ENCODE data around the gene EFNA5. TPM values are rescaled to one million over a fixed set of nuclear protein-coding genes. Genes with fewer than 3 reads are reported as not detected.
A peak's percentile ranks its signal among the peaks of the same experiment; 100 is the strongest.

EFNA5 gene
- polyA plus RNA-seq, 1 donor (not counting 4 experiments of a cell fraction or from before 2014, with no cell fraction given): 4.8 TPM

DNA sequence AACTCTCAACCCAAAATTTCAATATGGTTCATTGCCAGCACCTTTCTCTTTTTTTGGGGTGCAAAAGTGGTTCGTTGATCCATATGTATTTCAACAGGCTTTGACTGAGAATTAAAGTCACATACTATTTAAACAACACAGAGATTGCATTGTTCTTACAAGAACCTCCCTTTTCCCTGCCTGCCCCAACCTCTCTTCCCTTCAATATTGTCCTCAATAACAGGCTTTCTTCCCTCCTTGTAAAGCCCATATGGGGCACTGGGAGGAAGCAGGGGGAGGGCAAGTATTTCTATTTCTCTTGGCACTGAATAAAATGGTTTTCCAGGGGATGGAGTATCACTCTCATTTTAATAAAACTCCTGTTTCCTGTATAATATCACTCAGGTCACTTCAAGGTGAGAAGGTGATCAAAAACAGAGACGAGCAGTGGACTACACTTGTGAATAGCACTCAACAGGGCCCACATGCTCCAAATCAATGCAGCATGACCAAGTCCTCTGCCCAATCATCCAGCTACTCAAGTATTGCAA is 65.1 kb downstream of the EFNA5 start:
- Histone ChIP-seq H3K9ac (ENCODE audit: control insufficient read depth, extremely low read depth, insufficient read depth, low read length) (no peak overlapping the region), H3K4me3 (ENCODE audit: control insufficient read depth in 2 of 3, extremely low read depth in 1 of 3, insufficient read depth in 2 of 3, low read depth in 1 of 3, low read length in 3 of 3) (no peak overlapping the region), H3K79me2 (ENCODE audit: control insufficient read depth, insufficient read depth, low read length) (peaks cover 37% of the 10 kb centered on the region), H3K9me3 (ENCODE audit: control insufficient read depth, low read depth, low read length) (no peaks in the 10 kb centered on the region), H4K20me1 (ENCODE audit: control insufficient read depth, extremely low read depth, insufficient read depth, low read length) (no peaks in the 10 kb centered on the region), H3K4me2 (ENCODE audit: control insufficient read depth, extremely low read depth, insufficient read depth, low read depth, low read length) (no peak overlapping the region), H3K36me3 (ENCODE audit: control insufficient read depth in 2 of 2, extremely low read depth in 1 of 2, insufficient read depth in 2 of 2, low read length in 2 of 2) (no peaks in the 10 kb centered on the region), H3K27me3 (ENCODE audit: control insufficient read depth, extremely low read depth, insufficient read depth, low read length) (no peaks in the 10 kb centered on the region), H3K9me1 (ENCODE audit: control insufficient read depth, extremely low read depth, insufficient read depth, low read length) (no peaks in the 10 kb centered on the region), H2AFZ (ENCODE audit: control insufficient read depth, low read length) (no peak overlapping the region), H3K27ac (ENCODE audit: control insufficient read depth, insufficient read depth, low read length) (no peak overlapping the region), H3K4me1 (ENCODE audit: control insufficient read depth, extremely low read depth, insufficient read depth, low read length) (peaks cover 13% of the 10 kb centered on the region)
- TF ChIP-seq, protein P1, sequence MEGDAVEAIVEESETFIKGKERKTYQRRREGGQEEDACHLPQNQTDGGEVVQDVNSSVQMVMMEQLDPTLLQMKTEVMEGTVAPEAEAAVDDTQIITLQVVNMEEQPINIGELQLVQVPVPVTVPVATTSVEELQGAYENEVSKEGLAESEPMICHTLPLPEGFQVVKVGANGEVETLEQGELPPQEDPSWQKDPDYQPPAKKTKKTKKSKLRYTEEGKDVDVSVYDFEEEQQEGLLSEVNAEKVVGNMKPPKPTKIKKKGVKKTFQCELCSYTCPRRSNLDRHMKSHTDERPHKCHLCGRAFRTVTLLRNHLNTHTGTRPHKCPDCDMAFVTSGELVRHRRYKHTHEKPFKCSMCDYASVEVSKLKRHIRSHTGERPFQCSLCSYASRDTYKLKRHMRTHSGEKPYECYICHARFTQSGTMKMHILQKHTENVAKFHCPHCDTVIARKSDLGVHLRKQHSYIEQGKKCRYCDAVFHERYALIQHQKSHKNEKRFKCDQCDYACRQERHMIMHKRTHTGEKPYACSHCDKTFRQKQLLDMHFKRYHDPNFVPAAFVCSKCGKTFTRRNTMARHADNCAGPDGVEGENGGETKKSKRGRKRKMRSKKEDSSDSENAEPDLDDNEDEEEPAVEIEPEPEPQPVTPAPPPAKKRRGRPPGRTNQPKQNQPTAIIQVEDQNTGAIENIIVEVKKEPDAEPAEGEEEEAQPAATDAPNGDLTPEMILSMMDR (optimal IDR thresholded peaks at IDR 0.05 in 1 of 3, IDR thresholded peaks at IDR 0.05 in 1 of 3, conservative IDR thresholded peaks at IDR 0.05 in 1 of 3; ENCODE audit: extremely low read depth in 1 of 3, insufficient read depth in 2 of 3, low read length in 3 of 3): no peak
- TF ChIP-seq EZH2 (IDR thresholded peaks at IDR 0.05; ENCODE audit: low read length): no peak
- DNase-seq (ENCODE audit: low read depth, low spot score) (no peak), FAIRE-seq (no peak)
- dilution Hi-C loops (cut with MboI; ENCODE audit: extremely low pct_ligation_motif_present, low sequenced_read_pairs): no loop called here

DNA sequence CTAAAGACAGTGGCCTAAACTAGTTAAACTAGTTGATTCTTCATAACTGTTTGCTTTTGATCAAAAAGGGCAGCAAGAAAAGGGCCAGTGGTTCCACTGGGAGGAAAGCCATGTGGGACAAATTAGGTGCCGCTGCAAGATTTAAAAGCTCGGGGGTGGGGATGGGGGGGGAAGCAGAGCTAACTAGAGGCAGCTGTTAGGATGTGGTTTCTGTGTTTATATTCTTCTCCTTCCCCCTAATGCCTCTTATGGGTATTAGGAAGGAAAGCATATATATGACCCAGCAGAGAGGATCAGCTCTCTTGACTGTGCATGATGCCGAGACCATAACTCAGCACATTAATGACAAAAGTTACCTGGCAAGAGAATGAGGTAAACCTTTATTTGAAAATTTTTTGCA is 65.7 kb downstream of the EFNA5 start:
- Histone ChIP-seq H2AFZ (ENCODE audit: control insufficient read depth, low read length) (no peak overlapping the region), H3K4me1 (ENCODE audit: control insufficient read depth, extremely low read depth, insufficient read depth, low read length) (peaks cover 13% of the 10 kb centered on the region), H3K4me3 (ENCODE audit: control insufficient read depth in 2 of 3, extremely low read depth in 1 of 3, insufficient read depth in 2 of 3, low read depth in 1 of 3, low read length in 3 of 3) (no peak overlapping the region), H3K4me2 (ENCODE audit: control insufficient read depth, extremely low read depth, insufficient read depth, low read depth, low read length) (peak overlapping the region; percentile 30), H3K9ac (ENCODE audit: control insufficient read depth, extremely low read depth, insufficient read depth, low read length) (no peak overlapping the region), H3K36me3 (ENCODE audit: control insufficient read depth in 2 of 2, extremely low read depth in 1 of 2, insufficient read depth in 2 of 2, low read length in 2 of 2) (no peaks in the 10 kb centered on the region), H3K27me3 (ENCODE audit: control insufficient read depth, extremely low read depth, insufficient read depth, low read length) (no peaks in the 10 kb centered on the region), H4K20me1 (ENCODE audit: control insufficient read depth, extremely low read depth, insufficient read depth, low read length) (no peaks in the 10 kb centered on the region), H3K9me3 (ENCODE audit: control insufficient read depth, low read depth, low read length) (no peaks in the 10 kb centered on the region), H3K9me1 (ENCODE audit: control insufficient read depth, extremely low read depth, insufficient read depth, low read length) (no peaks in the 10 kb centered on the region), H3K79me2 (ENCODE audit: control insufficient read depth, insufficient read depth, low read length) (peaks cover 34% of the 10 kb centered on the region), H3K27ac (ENCODE audit: control insufficient read depth, insufficient read depth, low read length) (no peak overlapping the region)
- no peak for FAIRE-seq
- TF ChIP-seq EZH2 (IDR thresholded peaks at IDR 0.05; ENCODE audit: low read length): no peak
- TF ChIP-seq, protein P1 (optimal IDR thresholded peaks at IDR 0.05 in 1 of 3, IDR thresholded peaks at IDR 0.05 in 1 of 3, conservative IDR thresholded peaks at IDR 0.05 in 1 of 3; ENCODE audit: extremely low read depth in 1 of 3, insufficient read depth in 2 of 3, low read length in 3 of 3): no peak
- dilution Hi-C loops (cut with MboI; ENCODE audit: extremely low pct_ligation_motif_present, low sequenced_read_pairs): no loop called here
- DNase-seq (ENCODE audit: low read depth, low spot score): no peak

Measured in keratinocyte (primary cell).